ELF-1 (cell line): ENCODE measurements around the gene AP5B1.
"Not testable (repeated sequence)": the region's sequence is repeated elsewhere in the genome, so short reads cannot be mapped to it uniquely, and the experiment has no call there.

Source experiments
- DNase-seq: peaks from one replicate; pipeline ENCODE4 v3.0.0-alpha.2; 2016; ENCODE audit warnings: low read depth, low spot score

The AP5B1 gene

DNA sequence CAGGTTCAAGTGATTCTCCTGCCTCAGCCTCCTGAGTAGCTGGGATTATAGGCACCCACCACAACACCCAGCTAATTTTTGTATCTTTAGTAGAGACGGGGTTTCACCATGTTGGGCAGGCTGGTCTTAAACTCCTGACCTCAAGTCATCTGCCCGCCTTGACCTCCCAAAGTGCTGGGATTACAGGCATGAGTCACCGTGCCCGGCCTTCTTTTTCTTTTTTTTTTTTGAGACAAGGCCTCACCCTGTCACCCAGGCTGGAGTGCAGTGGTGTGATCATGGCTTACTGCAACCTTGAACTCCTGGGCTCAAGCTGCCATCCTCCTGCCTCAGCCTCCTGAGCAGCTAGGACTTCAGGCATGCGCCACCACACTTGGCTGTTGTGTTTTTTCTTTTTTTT, 13.0 kb downstream of the AP5B1 start:
- not testable (repeated sequence) for DNase-seq

DNA sequence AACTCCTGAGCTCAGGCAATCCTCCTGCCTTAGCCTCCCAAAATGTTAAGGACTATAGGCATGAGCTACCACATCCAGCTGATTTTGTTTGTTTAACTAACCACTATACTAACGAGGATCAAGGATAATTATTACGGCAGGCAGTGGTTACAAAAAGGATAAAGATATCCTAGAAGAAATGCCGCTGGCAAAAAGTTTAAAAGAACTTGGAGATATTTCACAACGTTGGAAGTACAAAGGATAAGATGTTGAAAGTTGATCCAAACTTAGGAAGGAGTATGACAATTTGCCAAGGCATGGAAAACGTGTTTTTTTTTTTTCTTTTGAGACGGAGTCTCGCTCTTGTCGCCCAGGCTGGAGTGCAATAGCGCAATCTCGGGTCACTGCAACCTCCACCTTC, 13.4 kb downstream of the AP5B1 start:
- DNase-seq, result no peak

DNA sequence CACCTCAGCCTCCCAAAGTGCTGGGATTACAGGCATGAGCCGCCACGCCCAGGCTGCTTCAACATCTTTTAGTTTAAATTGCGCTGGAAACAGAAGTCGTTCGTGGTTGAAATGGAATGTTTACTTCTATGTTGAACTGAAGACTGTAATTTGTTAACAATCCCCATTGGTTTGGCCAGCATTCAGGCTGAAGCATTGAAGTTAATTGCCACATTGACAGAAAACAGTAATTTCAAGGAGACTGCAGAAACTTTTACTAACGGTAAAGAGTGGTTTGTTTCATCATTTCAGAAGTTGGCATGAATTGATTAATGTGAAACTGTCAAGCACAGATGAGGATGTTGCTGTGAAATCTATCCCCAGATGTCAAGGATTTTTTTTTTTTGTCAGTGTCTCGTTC, 14.2 kb downstream of the AP5B1 start:
- DNase-seq, result no peak

GRCh38 chr11:65764434-65764833, 16.3 kb downstream of the AP5B1 start:
- no peak for DNase-seq

DNA sequence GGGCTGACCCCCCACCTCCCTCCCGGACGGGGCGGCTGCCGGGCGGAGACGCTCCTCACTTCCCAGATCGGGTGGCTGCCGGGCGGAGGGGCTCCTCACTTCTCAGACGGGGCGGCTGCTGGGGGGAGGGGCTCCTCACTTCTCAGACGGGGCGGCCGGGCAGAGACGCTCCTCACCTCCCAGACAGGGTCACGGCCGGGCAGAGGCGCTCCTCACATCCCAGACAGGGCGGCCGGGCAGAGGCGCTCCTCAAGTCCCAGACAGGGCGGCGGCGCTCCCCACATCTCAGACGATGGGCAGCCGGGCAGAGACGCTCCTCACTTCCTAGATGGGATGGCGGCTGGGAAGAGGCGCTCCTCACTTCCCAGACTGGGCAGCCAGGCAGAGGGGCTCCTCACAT, 18.0 kb downstream of the AP5B1 start:
- not testable (repeated sequence) for DNase-seq

GRCh38 chr11:65762169-65762568, 18.6 kb downstream of the AP5B1 start:
- DNase-seq, result not testable (repeated sequence)

GRCh38 chr11:65745049-65745448, 35.7 kb downstream of the AP5B1 start:
- DNase-seq, result no peak

- no peak for DNase-seq
These were observed 36.1 kb downstream of the AP5B1 start for GRCh38 chr11:65744699-65745042.

GRCh38 chr11:65744026-65744698, 36.6 kb downstream of the AP5B1 start:
- peak; percentile 79 for DNase-seq

DNA sequence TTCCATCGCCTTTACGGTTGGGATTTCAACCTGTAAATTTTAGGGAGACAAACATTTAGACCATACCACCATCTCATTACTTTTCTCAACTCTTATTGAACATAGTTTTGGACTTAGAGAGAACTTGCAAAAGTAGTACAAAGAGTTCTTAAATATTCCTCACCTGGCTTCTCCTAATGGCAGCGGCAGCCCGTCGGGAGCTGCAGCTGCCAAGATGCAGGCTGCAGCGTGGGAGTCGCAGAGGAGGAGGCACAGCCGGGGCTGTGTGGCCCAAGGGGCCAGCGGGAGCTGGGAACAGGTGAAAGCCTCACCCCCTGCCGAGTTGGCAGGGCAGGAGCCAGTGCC, 37.1 kb downstream of the AP5B1 start:
- DNase-seq, result no peak

DNA sequence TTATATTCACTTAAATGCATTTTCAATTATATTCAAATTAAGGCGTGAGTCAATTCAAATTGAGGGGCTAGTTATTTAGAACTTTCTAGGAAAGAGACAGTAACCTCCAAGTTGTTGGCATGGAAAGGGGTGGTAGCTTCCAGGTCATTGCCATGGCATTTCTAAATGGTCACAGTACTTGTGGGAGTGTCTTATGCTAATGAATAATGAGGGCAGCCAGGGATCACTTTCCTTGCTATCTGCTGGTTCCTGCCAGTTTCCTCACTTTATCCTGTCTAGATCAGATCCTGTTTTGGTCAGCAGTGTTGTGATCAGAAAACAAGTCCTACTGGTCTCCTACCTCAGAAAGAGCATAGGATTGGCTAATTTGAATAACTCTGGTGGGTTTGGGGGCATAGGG, 38.4 kb downstream of the AP5B1 start:
- no peak for DNase-seq

- DNase-seq, result no peak
These were observed 39.6 kb downstream of the AP5B1 start for GRCh38 chr11:65741185-65741584.

DNA sequence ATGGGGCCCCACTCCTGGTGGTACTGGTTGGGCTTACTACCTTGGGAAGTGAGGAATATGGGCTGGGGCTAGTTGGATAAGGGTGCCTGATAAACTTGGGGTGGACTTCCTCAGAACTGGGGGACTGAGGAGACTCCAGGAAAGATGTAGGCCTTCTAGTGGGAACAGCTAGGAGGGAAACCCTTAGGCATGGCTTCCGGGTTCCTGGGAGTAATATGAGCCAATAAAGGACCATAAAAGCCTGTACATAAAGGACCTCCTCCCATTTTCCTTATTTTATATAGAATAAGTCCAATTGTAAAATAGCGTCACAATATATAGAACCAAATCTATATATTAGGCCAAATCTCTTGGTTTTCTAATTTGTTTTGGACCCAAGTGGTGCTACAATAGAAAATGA, 41.8 kb downstream of the AP5B1 start:
- DNase-seq, result no peak

DNA sequence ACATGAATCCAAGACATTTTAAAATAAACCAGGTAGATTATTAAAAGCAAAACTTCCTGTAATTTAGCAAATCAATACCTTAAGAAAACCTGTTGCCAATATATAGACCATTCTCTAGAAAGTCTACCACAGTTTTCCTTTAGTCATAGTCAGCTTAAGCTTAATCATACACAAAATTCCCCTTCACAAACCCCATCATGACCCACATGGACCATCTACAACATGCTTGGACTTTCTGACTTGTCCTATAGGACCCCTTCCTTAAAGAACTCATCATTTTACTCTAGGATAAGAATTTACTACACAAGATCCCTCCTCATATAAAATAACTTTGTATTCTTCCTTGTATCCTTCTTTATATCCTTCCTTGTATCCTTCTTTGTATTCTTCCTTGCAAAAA, 44.0 kb downstream of the AP5B1 start:
- DNase-seq, result no peak

GRCh38 chr11:65735111-65735510, 45.7 kb downstream of the AP5B1 start:
- DNase-seq, result not testable (repeated sequence)

- no peak for DNase-seq
These were observed 50.3 kb downstream of the AP5B1 start for GRCh38 chr11:65730461-65730860.

DNA sequence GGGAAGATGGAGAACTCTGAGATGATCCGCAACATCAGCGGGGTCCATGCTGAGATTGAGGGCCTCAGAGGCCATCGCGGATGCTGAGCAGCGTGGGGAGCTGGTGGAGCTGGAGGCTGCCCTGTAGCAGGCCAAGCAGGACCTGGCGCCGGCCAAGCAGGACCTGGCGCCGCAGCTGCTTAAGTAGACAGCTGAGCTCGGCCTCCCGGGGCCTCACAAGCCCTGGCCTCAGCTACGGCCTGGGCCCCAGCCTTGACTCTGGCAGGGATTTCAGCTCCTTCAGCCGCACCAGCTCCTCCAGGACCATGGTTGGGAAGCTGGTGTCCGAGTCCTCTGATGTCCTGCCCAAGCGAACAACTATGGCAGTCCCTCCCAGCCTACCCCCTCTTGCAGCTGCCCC, 52.9 kb downstream of the AP5B1 start:
- DNase-seq, result no peak

DNA sequence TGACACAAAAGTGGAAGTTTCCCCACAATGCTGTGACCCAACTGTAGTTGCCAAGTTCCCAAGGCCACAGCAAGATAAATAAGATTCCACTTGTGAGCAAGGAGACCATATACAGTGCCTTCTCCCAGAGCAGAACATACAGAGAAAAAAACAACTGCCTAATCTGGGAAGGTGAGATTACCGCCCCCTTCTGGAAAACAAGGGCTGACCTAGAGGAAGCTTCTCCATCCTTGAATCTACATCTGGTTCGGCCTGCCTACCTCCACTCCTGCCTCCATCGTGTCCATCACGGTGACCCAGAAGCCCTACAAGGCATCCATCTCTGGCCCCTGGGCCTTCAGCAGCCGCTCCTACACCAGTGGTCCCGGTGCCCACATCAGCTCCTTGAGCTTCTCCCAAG, 54.1 kb downstream of the AP5B1 start:
- no peak for DNase-seq
